SK-N-SH (cell line): ENCODE data around the gene ERCC2. TPM values are rescaled to one million over a fixed set of nuclear protein-coding genes. Genes with fewer than 3 reads are reported as not detected.

ENCODE experiments used
- CTCF ChIA-PET: fragments of 300-600, 350-600 bp; formaldehyde crosslinking; extraction: SDS; loops from one replicate; lab custom pipeline; 2021; lab: Yijun Ruan, JAX
- POLR2A ChIA-PET: fragments of 350-600 bp; sonication (Branson Sonifier 250); formaldehyde crosslinking; extraction: SDS; loops from one replicate; lab custom pipeline; 2020; ENCODE audit warnings: antibody characterized with exemption, inconsistent platforms; lab: Yijun Ruan, JAX
- DNase-seq: peaks from one replicate; pipeline ENCODE4 v3.0.0; 2012
- H2AFZ ChIP-seq: fragments of 200-600 bp; sonication (generic); 2 replicates; pipeline ENCODE4 v1.8.1; 2016; ENCODE audit warnings: antibody characterized with exemption, mild to moderate bottlenecking, low read depth
- H3F3A ChIP-seq: fragments of 200-600 bp; sonication (generic); replicated peaks from 2 replicates; pipeline ENCODE3; 2016; ENCODE audit warnings: antibody characterized with exemption, mild to moderate bottlenecking; ENCODE audit not compliant: insufficient read depth
- H3K27ac ChIP-seq, 2 experiments: fragments of 200-500 bp in 1 of 2; fragments of 200-600 bp in 1 of 2; sonication (Bioruptor generic) in 1 of 2; sonication (generic), shearing (Covaris generic) in 1 of 2; 2 replicates each; pipeline versions ENCODE4 v1.5.1 to v1.6.1; 2014 to 2016; ENCODE audit warnings: low read depth in 2 of 2, inconsistent platforms in 1 of 2, low read length in 1 of 2, mild to moderate bottlenecking in 1 of 2, mixed read lengths in 1 of 2
- H3K27me3 ChIP-seq: fragments of 200-600 bp; sonication (generic), shearing (Covaris generic); 2 replicates; pipeline ENCODE4 v1.6.1; 2016; ENCODE audit warnings: mixed run types; ENCODE audit not compliant: insufficient read depth
- H3K36me3 ChIP-seq, 2 experiments: fragments of 200-500 bp in 1 of 2; fragments of 200-600 bp in 1 of 2; sonication (Bioruptor generic) in 1 of 2; sonication (generic) in 1 of 2; replicated peaks in 1 of 2; 2 replicates each; pipeline versions ENCODE3 to v1.5.1; 2014 to 2016; ENCODE audit warnings: low read length in 1 of 2, mild to moderate bottlenecking in 1 of 2; ENCODE audit not compliant: insufficient read depth in 2 of 2, control insufficient read depth in 1 of 2
- H3K4me1 ChIP-seq, 2 experiments: fragments of 200-500 bp in 1 of 2; fragments of 200-600 bp in 1 of 2; sonication (Bioruptor generic) in 1 of 2; sonication (generic), shearing (Covaris generic) in 1 of 2; 2 replicates each; pipeline versions ENCODE4 v1.5.1 to v1.6.1; 2014 to 2016; ENCODE audit warnings: low read depth in 1 of 2, low read length in 1 of 2, mixed run types in 1 of 2; ENCODE audit not compliant: insufficient read depth in 2 of 2, control insufficient read depth in 1 of 2
- H3K4me2 ChIP-seq: fragments of 200-600 bp; sonication (generic), shearing (Covaris generic); 2 replicates; pipeline ENCODE4 v1.6.1; 2017; ENCODE audit warnings: mixed run types
- H3K4me3 ChIP-seq, 2 experiments: fragments of 200-500 bp in 1 of 2; fragments of 200-600 bp in 1 of 2; sonication (Bioruptor generic) in 1 of 2; sonication (generic), shearing (Covaris generic) in 1 of 2; 2 replicates each; pipeline versions ENCODE4 v1.5.1 to v1.8.1; 2014 to 2016; ENCODE audit warnings: low read depth in 2 of 2, inconsistent platforms in 1 of 2, low read length in 1 of 2, mild to moderate bottlenecking in 1 of 2, mixed read lengths in 1 of 2, moderate library complexity in 1 of 2
- H3K79me2 ChIP-seq: fragments of 200-600 bp; sonication (generic); 2 replicates; pipeline ENCODE4 v1.8.1; 2017; ENCODE audit warnings: mild to moderate bottlenecking; ENCODE audit not compliant: insufficient read depth
- H3K9ac ChIP-seq: fragments of 200-600 bp; sonication (generic); 2 replicates; pipeline ENCODE4 v1.6.1; 2017; ENCODE audit warnings: mixed run types
- H3K9me2 ChIP-seq: fragments of 200-600 bp; sonication (generic); 2 replicates; pipeline ENCODE4 v1.6.1; 2017; ENCODE audit warnings: mixed run types
- H3K9me3 ChIP-seq: fragments of 200-600 bp; sonication (generic); 2 replicates; pipeline ENCODE4 v1.6.1; 2017; ENCODE audit warnings: mixed run types, mild to moderate bottlenecking, moderate library complexity
- H4K20me1 ChIP-seq: fragments of 200-600 bp; sonication (generic); 2 replicates; pipeline ENCODE4 v1.6.1; 2017; ENCODE audit warnings: mild to moderate bottlenecking, mixed run types; ENCODE audit not compliant: insufficient read depth
- CTCF ChIP-seq: fragments of 200-600 bp; sonication (generic); IDR thresholded peaks from 2 replicates; pipeline ENCODE4 v1.6.1; 2017; ENCODE audit warnings: antibody characterized with exemption, mild to moderate bottlenecking, moderate library complexity
- EZH2phosphoT487 ChIP-seq: fragments of 200-600 bp; sonication (generic); IDR thresholded peaks from 2 replicates; pipeline ENCODE4 v1.6.1; 2017; ENCODE audit warnings: low read depth, mixed run types, mild to moderate bottlenecking, antibody characterized with exemption, moderate library complexity, borderline replicate concordance
- FOXJ3 ChIP-seq: sonication (generic); formaldehyde crosslinking; IDR thresholded peaks from 2 replicates; pipeline ENCODE4 v1.5.1; 2020; ENCODE audit warnings: mild to moderate bottlenecking, missing genetic modification reagents
- FOXM1 ChIP-seq: IDR thresholded peaks from 2 replicates; pipeline ENCODE4 v1.4.0; 2012; ENCODE audit warnings: low read depth, mild to moderate bottlenecking
- GABPA ChIP-seq: IDR thresholded peaks from 2 replicates; pipeline ENCODE4 v1.4.0; 2012; ENCODE audit warnings: low read depth, mild to moderate bottlenecking
- GATA2 ChIP-seq: sonication (generic); formaldehyde crosslinking; IDR thresholded peaks from 2 replicates; pipeline ENCODE4 v1.5.0; 2020; ENCODE audit warnings: mild to moderate bottlenecking, missing genetic modification reagents
- JUND ChIP-seq: IDR thresholded peaks from 2 replicates; pipeline ENCODE4 v1.4.0; 2012
- MAX ChIP-seq: IDR thresholded peaks from 2 replicates; pipeline ENCODE4 v1.4.0; 2012; ENCODE audit warnings: low read depth
- MEF2A ChIP-seq: IDR thresholded peaks from 2 replicates; pipeline ENCODE4 v1.4.0; 2012; ENCODE audit warnings: low read depth, borderline replicate concordance
- POLR2AphosphoS5 ChIP-seq: IDR thresholded peaks from 2 replicates; pipeline ENCODE4 v1.6.1; 2012; ENCODE audit warnings: low read depth, low read length
- RAD21 ChIP-seq: IDR thresholded peaks from 2 replicates; pipeline ENCODE4 v1.6.1; 2012; ENCODE audit warnings: mild to moderate bottlenecking, low read length
- RFX5 ChIP-seq: IDR thresholded peaks from 2 replicates; pipeline ENCODE4 v1.6.1; 2012; ENCODE audit warnings: mild to moderate bottlenecking, improper control_type of control experiment, low read length
- RXRA ChIP-seq: IDR thresholded peaks from 2 replicates; pipeline ENCODE4 v1.4.0; 2012; ENCODE audit warnings: low read depth, mild to moderate bottlenecking, borderline replicate concordance
- SIN3A ChIP-seq: IDR thresholded peaks from 2 replicates; pipeline ENCODE4 v1.6.1; 2012; ENCODE audit warnings: low read depth, mild to moderate bottlenecking, low read length, moderate library complexity, borderline replicate concordance
- SMC3 ChIP-seq: IDR thresholded peaks from 2 replicates; pipeline ENCODE4 v1.6.1; 2012; ENCODE audit warnings: low read depth, low read length, improper control_type of control experiment
- TAF1 ChIP-seq: IDR thresholded peaks from 2 replicates; pipeline ENCODE4 v1.6.1; 2012; ENCODE audit warnings: low read depth, mild to moderate bottlenecking, low read length, moderate library complexity, borderline replicate concordance
- TCF12 ChIP-seq: IDR thresholded peaks from 2 replicates; pipeline ENCODE4 v1.4.0; 2012
- WGBS: methylation state at CpG from one replicate; pipeline ENCODE4 v1.1.6; 2017; ENCODE audit warnings: low lambda C conversion rate; 5-methylcytosine and 5-hydroxymethylcytosine counted together
- polyA plus RNA-seq, 3 experiments: library from polyadenylated mRNA; depleted of rRNA; stranded (reverse); fragments of >200 nt; gene quantifications; 2 replicates each; pipeline ENCODE4 v1.2.3, GENCODE V29; 2012
- TF ChIP-seq, protein P1 (sequence below): IDR thresholded peaks from 2 replicates; pipeline ENCODE4 v1.6.1; 2012; ENCODE audit warnings: mild to moderate bottlenecking, low read depth, low read length, moderate library complexity

Gene ERCC2
- polyA plus RNA-seq, 1 of the 3 experiments (the other 2 are of a cell fraction): 72.8 TPM

GRCh38 chr19:45315304-45315703, 55.1 kb downstream of the ERCC2 start:
- no peak overlapping the region for H3K4me3 ChIP-seq
- H4K20me1 ChIP-seq: no peaks in the 10 kb centered on the region
- H3K9me3 ChIP-seq: no peaks in the 10 kb centered on the region
- no peaks in the 10 kb centered on the region for H3K79me2 ChIP-seq
- whole genome bisulfite sequencing: 23% methylated on average over 7 of the region's 21 CpGs
- no peak overlapping the region for H2AFZ ChIP-seq
- no peaks in the 10 kb centered on the region for H3K9me2 ChIP-seq
- CTCF ChIA-PET: interaction anchor here (1.2 to 1.3 kb wide), 2 partner anchors 23 to 24 kb away, joined by 3 to 4 read pairs; no protein-coding TSS in a partner anchor
- POLR2A ChIA-PET: no interaction called here
- H3K9ac ChIP-seq: no peak overlapping the region
- H3K36me3 ChIP-seq: no peaks in the 10 kb centered on the region
- no peak overlapping the region for H3K27ac ChIP-seq
- TF ChIP-seq JUND (no peak), MAX (no peak), SIN3A (no peak), RAD21 (no peak), FOXJ3 (CRISPR knock-in tag) (no peak), FOXM1 (no peak), RFX5 (no peak), TCF12 (no peak), GABPA (no peak), EZH2phosphoT487 (no peak), SMC3 (no peak), RXRA (no peak), POLR2AphosphoS5 (no peak), MEF2A (no peak), TAF1 (no peak), GATA2 (CRISPR knock-in tag) (no peak), CTCF (no peak)
- TF ChIP-seq, protein P1, sequence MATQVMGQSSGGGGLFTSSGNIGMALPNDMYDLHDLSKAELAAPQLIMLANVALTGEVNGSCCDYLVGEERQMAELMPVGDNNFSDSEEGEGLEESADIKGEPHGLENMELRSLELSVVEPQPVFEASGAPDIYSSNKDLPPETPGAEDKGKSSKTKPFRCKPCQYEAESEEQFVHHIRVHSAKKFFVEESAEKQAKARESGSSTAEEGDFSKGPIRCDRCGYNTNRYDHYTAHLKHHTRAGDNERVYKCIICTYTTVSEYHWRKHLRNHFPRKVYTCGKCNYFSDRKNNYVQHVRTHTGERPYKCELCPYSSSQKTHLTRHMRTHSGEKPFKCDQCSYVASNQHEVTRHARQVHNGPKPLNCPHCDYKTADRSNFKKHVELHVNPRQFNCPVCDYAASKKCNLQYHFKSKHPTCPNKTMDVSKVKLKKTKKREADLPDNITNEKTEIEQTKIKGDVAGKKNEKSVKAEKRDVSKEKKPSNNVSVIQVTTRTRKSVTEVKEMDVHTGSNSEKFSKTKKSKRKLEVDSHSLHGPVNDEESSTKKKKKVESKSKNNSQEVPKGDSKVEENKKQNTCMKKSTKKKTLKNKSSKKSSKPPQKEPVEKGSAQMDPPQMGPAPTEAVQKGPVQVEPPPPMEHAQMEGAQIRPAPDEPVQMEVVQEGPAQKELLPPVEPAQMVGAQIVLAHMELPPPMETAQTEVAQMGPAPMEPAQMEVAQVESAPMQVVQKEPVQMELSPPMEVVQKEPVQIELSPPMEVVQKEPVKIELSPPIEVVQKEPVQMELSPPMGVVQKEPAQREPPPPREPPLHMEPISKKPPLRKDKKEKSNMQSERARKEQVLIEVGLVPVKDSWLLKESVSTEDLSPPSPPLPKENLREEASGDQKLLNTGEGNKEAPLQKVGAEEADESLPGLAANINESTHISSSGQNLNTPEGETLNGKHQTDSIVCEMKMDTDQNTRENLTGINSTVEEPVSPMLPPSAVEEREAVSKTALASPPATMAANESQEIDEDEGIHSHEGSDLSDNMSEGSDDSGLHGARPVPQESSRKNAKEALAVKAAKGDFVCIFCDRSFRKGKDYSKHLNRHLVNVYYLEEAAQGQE: no peak
- no peak overlapping the region for H3K4me2 ChIP-seq
- peaks cover 44% of the 10 kb centered on the region for H3K27me3 ChIP-seq
- no peak for DNase-seq
- no peaks in the 10 kb centered on the region for H3K4me1 ChIP-seq
- H3F3A ChIP-seq: no peaks in the 10 kb centered on the region
